Measurements from ENCODE around the gene LRRC8B. TPM values are rescaled to one million over a fixed set of nuclear protein-coding genes. Genes with fewer than 3 reads are reported as not detected.
A peak's percentile ranks its signal among the peaks of the same experiment; 100 is the strongest.

LRRC8B gene
- total and polyA plus RNA-seq, 9 of the 15 experiments (the other 6 are each of a cell fraction or from before 2014, with no cell fraction given) = 4.3 to 43.7 (median 14.4) TPM

DNA sequence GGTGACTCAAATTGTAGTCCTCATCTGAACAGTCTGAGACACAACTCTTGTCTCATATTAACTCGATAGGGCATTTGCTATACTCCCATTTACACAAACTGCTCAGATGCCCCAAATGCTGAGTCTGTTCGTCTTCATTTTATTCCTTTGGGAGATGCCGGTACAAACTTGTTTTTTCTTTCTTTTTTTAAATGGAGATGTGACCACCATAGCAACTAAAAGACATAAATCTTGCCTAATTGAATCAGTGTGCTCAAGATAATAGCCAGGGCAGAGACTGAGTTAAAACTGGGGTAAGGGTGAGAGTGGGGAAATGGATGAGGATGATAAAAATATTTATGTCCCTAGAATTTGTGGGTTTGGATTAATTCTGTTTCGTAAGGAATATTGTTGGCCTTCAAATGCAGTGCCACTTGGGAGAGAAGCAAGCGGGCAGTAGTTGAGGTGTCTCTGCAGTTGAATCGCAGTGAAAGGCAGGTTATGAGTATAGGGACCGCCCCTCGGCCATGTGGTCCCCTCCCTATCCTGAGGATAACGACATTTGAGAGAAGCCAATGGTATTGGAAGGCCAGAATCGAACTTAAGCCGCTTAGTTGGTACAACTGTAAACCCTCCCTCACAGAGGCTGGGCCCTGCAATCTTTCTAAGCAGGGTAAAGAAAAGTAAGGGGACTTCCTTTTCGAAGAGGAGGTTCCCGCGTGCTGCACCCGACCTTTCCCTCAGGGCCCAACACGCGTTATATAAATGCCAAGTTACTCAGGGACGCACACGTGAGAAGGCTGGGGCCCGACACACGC lies 859 bp upstream of the LRRC8B start (continued):
- TF ChIP-seq PPARD (CRISPR knock-in tag; IDR thresholded peaks at IDR 0.05) = no peak
- TF ChIP-seq GABPB1 (CRISPR knock-in tag; IDR thresholded peaks at IDR 0.05) = peak; percentile 91; the same call in 1 of the 2 replicates
- no peak for TF ChIP-seq ZNF316 (IDR thresholded peaks at IDR 0.05)
- no peak for TF ChIP-seq DNMT1 (IDR thresholded peaks at IDR 0.05)
- no peak for TF ChIP-seq HNRNPH1 (optimal IDR thresholded peaks at IDR 0.05; ENCODE audit: low read depth, low read length)
- peak; percentile 43; the same call in 1 of the 2 replicates for TF ChIP-seq RFX1 (IDR thresholded peaks at IDR 0.05)
- TF ChIP-seq, protein P1, sequence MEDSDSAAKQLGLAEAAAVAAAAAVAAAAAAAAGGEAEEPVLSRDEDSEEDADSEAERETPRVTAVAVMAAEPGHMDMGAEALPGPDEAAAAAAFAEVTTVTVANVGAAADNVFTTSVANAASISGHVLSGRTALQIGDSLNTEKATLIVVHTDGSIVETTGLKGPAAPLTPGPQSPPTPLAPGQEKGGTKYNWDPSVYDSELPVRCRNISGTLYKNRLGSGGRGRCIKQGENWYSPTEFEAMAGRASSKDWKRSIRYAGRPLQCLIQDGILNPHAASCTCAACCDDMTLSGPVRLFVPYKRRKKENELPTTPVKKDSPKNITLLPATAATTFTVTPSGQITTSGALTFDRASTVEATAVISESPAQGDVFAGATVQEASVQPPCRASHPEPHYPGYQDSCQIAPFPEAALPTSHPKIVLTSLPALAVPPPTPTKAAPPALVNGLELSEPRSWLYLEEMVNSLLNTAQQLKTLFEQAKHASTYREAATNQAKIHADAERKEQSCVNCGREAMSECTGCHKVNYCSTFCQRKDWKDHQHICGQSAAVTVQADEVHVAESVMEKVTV (CRISPR knock-in tag; IDR thresholded peaks at IDR 0.05) = 0 out of 2 replicates have a peak, but pooled peaks have one; percentile 12
- TF ChIP-seq FOXA3 (CRISPR knock-in tag; conservative IDR thresholded peaks at IDR 0.05 in 1 of 2, IDR thresholded peaks at IDR 0.05 in 1 of 2) = peak in 1 of 2 experiments; percentile 98; a peak in 2 of 4 replicates
- TF ChIP-seq, protein P2, sequence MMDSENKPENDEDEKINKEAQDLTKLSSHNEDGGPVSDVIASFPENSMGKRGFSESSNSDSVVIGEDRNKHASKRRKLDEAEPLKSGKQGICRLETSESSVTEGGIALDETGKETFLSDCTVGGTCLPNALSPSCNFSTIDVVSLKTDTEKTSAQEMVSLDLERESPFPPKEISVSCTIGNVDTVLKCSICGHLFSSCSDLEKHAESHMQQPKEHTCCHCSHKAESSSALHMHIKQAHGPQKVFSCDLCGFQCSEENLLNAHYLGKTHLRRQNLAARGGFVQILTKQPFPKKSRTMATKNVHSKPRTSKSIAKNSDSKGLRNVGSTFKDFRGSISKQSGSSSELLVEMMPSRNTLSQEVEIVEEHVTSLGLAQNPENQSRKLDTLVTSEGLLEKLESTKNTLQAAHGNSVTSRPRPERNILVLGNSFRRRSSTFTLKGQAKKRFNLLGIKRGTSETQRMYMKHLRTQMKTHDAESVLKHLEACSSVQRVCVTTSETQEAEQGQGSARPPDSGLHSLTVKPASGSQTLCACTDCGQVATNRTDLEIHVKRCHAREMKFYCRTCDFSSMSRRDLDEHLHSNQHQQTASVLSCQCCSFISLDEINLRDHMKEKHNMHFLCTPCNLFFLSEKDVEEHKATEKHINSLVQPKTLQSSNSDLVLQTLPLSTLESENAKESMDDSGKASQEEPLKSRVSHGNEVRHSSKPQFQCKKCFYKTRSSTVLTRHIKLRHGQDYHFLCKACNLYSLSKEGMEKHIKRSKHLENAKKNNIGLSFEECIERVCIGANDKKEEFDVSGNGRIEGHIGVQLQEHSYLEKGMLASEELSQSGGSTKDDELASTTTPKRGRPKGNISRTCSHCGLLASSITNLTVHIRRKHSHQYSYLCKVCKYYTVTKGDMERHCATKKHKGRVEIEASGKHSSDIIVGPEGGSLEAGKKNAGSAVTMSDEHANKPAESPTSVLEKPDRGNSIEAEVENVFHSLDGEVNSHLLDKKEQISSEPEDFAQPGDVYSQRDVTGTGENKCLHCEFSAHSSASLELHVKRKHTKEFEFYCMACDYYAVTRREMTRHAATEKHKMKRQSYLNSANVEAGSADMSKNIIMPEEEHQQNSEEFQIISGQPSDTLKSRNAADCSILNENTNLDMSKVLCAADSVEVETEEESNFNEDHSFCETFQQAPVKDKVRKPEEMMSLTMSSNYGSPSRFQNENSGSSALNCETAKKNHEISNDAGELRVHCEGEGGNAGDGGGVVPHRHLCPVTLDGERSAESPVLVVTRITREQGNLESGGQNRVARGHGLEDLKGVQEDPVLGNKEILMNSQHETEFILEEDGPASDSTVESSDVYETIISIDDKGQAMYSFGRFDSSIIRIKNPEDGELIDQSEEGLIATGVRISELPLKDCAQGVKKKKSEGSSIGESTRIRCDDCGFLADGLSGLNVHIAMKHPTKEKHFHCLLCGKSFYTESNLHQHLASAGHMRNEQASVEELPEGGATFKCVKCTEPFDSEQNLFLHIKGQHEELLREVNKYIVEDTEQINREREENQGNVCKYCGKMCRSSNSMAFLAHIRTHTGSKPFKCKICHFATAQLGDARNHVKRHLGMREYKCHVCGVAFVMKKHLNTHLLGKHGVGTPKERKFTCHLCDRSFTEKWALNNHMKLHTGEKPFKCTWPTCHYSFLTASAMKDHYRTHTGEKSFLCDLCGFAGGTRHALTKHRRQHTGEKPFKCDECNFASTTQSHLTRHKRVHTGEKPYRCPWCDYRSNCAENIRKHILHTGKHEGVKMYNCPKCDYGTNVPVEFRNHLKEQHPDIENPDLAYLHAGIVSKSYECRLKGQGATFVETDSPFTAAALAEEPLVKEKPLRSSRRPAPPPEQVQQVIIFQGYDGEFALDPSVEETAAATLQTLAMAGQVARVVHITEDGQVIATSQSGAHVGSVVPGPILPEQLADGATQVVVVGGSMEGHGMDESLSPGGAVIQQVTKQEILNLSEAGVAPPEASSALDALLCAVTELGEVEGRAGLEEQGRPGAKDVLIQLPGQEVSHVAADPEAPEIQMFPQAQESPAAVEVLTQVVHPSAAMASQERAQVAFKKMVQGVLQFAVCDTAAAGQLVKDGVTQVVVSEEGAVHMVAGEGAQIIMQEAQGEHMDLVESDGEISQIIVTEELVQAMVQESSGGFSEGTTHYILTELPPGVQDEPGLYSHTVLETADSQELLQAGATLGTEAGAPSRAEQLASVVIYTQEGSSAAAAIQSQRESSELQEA (IDR thresholded peaks at IDR 0.05; ENCODE audit: low read depth) = no peak
- no peak for TF ChIP-seq DMBX1 (CRISPR knock-in tag; IDR thresholded peaks at IDR 0.05; ENCODE audit: borderline replicate concordance)
- no peak for TF ChIP-seq SP2 (IDR thresholded peaks at IDR 0.05; ENCODE audit: extremely low read depth, low read depth, low read length, poor library complexity, severe bottlenecking)
- peak; percentile 78; the same call in 1 of the 2 replicates for TF ChIP-seq SNIP1 (IDR thresholded peaks at IDR 0.05; ENCODE audit: low read depth)
- TF ChIP-seq ESRRB (CRISPR knock-in tag; IDR thresholded peaks at IDR 0.05; ENCODE audit: borderline replicate concordance) = no peak
- no peak for TF ChIP-seq LARP7 (IDR thresholded peaks at IDR 0.05)
- TF ChIP-seq SIX5 (IDR thresholded peaks at IDR 0.05; ENCODE audit: borderline replicate concordance in 1 of 2, insufficient read depth in 1 of 2, low read depth in 1 of 2, low read length in 2 of 2) = no peak
- TF ChIP-seq, protein P3, sequence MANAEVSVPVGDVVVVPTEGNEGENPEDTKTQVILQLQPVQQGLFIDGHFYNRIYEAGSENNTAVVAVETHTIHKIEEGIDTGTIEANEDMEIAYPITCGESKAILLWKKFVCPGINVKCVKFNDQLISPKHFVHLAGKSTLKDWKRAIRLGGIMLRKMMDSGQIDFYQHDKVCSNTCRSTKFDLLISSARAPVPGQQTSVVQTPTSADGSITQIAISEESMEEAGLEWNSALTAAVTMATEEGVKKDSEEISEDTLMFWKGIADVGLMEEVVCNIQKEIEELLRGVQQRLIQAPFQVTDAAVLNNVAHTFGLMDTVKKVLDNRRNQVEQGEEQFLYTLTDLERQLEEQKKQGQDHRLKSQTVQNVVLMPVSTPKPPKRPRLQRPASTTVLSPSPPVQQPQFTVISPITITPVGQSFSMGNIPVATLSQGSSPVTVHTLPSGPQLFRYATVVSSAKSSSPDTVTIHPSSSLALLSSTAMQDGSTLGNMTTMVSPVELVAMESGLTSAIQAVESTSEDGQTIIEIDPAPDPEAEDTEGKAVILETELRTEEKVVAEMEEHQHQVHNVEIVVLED (CRISPR knock-in tag; IDR thresholded peaks at IDR 0.05) = peak; percentile 31; the same call in 1 of the 2 replicates
